Keratinocyte (primary cell): Measurements from ENCODE around the gene TACC2. TPM values are rescaled to one million over a fixed set of nuclear protein-coding genes. Genes with fewer than 3 reads are reported as not detected.

ENCODE experiments used
- DNase-seq: peaks from one replicate; pipeline ENCODE4 v3.0.0-alpha.2; 2011; ENCODE audit warnings: low read depth, missing footprints, low spot score
- FAIRE-seq: peaks from 2 replicates; lab custom pipeline; 2011; peaks lifted over from hg19 to GRCh38; lab: Jason Lieb, UNC
- H2AFZ ChIP-seq: 2 replicates; pipeline ENCODE4 v1.6.0; 2012; ENCODE audit warnings: low read length, control low read depth, inconsistent platforms; ENCODE audit not compliant: control insufficient read depth
- H3K27ac ChIP-seq: 2 replicates; pipeline ENCODE4 v1.5.1; 2011; ENCODE audit warnings: low read length; ENCODE audit not compliant: control insufficient read depth, insufficient read depth
- H3K27me3 ChIP-seq: 3 replicates; pipeline ENCODE4 v1.6.0; 2011; ENCODE audit warnings: low read length; ENCODE audit not compliant: control insufficient read depth, insufficient read depth; ENCODE audit errors: extremely low read depth
- H3K36me3 ChIP-seq, 2 experiments: 2 replicates in 1 of 2; 3 replicates in 1 of 2; pipeline ENCODE4 v1.5.1; 2011; ENCODE audit warnings: low read length in 2 of 2, mild to moderate bottlenecking in 1 of 2; ENCODE audit not compliant: control insufficient read depth in 2 of 2, insufficient read depth in 2 of 2; ENCODE audit errors: extremely low read depth in 1 of 2
- H3K4me1 ChIP-seq: 3 replicates; pipeline ENCODE4 v1.5.1; 2011; ENCODE audit warnings: low read length; ENCODE audit not compliant: control insufficient read depth, insufficient read depth; ENCODE audit errors: extremely low read depth
- H3K4me2 ChIP-seq: 3 replicates; pipeline ENCODE4 v1.6.0; 2011; ENCODE audit warnings: low read depth, low read length; ENCODE audit not compliant: control insufficient read depth, insufficient read depth; ENCODE audit errors: extremely low read depth
- H3K4me3 ChIP-seq, 3 experiments: fragments of 200-600 bp in 1 of 3; sonication (generic) in 1 of 3; 2 replicates in 2 of 3; 3 replicates in 1 of 3; pipeline ENCODE4 v1.5.1; 2011 to 2016; ENCODE audit warnings: low read length in 3 of 3, mild to moderate bottlenecking in 3 of 3, control low read depth in 2 of 3, inconsistent platforms in 1 of 3, low read depth in 1 of 3, mixed read lengths in 1 of 3, mixed run types in 1 of 3, moderate library complexity in 1 of 3; ENCODE audit not compliant: control insufficient read depth in 2 of 3, insufficient read depth in 2 of 3; ENCODE audit errors: extremely low read depth in 1 of 3
- H3K79me2 ChIP-seq: 2 replicates; pipeline ENCODE4 v1.6.0; 2012; ENCODE audit warnings: low read length; ENCODE audit not compliant: control insufficient read depth, insufficient read depth
- H3K9ac ChIP-seq: 3 replicates; pipeline ENCODE4 v1.6.0; 2011; ENCODE audit warnings: low read length; ENCODE audit not compliant: control insufficient read depth, insufficient read depth; ENCODE audit errors: extremely low read depth
- H3K9me1 ChIP-seq: 3 replicates; pipeline ENCODE4 v1.6.0; 2011; ENCODE audit warnings: low read length; ENCODE audit not compliant: control insufficient read depth, insufficient read depth; ENCODE audit errors: extremely low read depth
- H3K9me3 ChIP-seq: 2 replicates; pipeline ENCODE4 v1.5.1; 2012; ENCODE audit warnings: low read depth, low read length; ENCODE audit not compliant: control insufficient read depth
- H4K20me1 ChIP-seq: 3 replicates; pipeline ENCODE4 v1.6.0; 2011; ENCODE audit warnings: low read length; ENCODE audit not compliant: control insufficient read depth, insufficient read depth; ENCODE audit errors: extremely low read depth
- CTCF ChIP-seq, 3 experiments: IDR thresholded peaks in 1 of 3; conservative IDR thresholded peaks in 1 of 3; optimal IDR thresholded peaks in 1 of 3; 2 replicates in 2 of 3; 3 replicates in 1 of 3; pipeline versions ENCODE3 to v1.5.1; 2011; ENCODE audit warnings: low read length in 3 of 3, mild to moderate bottlenecking in 3 of 3, moderate library complexity in 2 of 3, control low read depth in 1 of 3, inconsistent platforms in 1 of 3; ENCODE audit not compliant: insufficient read depth in 2 of 3; ENCODE audit errors: extremely low read depth in 1 of 3
- EZH2 ChIP-seq: IDR thresholded peaks from one replicate; pipeline ENCODE4 v1.6.1; 2012; ENCODE audit warnings: inconsistent platforms, mild to moderate bottlenecking, low read length, moderate library complexity
- dilution Hi-C: fragments of 300-500 bp; cut with MboI; formaldehyde crosslinking; loops from one replicate; pipeline ENCODE4 v1.7.0; 2020; ENCODE audit warnings: low sequenced_read_pairs; ENCODE audit not compliant: extremely low pct_ligation_motif_present
- polyA plus RNA-seq, 5 experiments: library from polyadenylated mRNA; depleted of rRNA in 3 of 5; stranded (reverse) in 3 of 5; stranded (forward) in 1 of 5; unstranded in 1 of 5; fragments of >200 nt; gene quantifications; 1 replicate in 1 of 5; 2 replicates in 3 of 5; 3 replicates in 1 of 5; pipeline versions ENCODE4 v1.2.1 to v1.2.3, GENCODE V29; 2011 to 2012; ENCODE audit warnings: missing spikeins in 2 of 5, low read depth in 1 of 5, low replicate concordance in 1 of 5

Gene TACC2
- polyA plus RNA-seq, 1 donor (not counting 4 experiments of a cell fraction or from before 2014, with no cell fraction given), result 12.8 TPM

- Histone ChIP-seq H3K4me3 (no peak overlapping the region), H3K9ac (no peak overlapping the region), H3K27me3 (no peaks in the 10 kb centered on the region), H3K4me2 (no peak overlapping the region), H3K9me1 (no peaks in the 10 kb centered on the region), H2AFZ (no peak overlapping the region), H3K9me3 (peaks cover under 1% of the 10 kb centered on the region), H3K79me2 (no peaks in the 10 kb centered on the region), H3K27ac (no peak overlapping the region), H4K20me1 (peaks cover 7% of the 10 kb centered on the region), H3K36me3 (peaks cover 3 to 14% of the 10 kb centered on the region in 2 experiments), H3K4me1 (peaks cover 7% of the 10 kb centered on the region)
- no peak for DNase-seq
- dilution Hi-C loops, result no loop called here
- TF ChIP-seq EZH2, result no peak
- no peak for TF ChIP-seq CTCF (optimal IDR thresholded peaks at IDR 0.05 in 1 of 3, IDR thresholded peaks at IDR 0.05 in 1 of 3, conservative IDR thresholded peaks at IDR 0.05 in 1 of 3; ENCODE audit: extremely low read depth in 1 of 3, insufficient read depth in 2 of 3, low read length in 3 of 3)
- no peak for FAIRE-seq
Measured at GRCh38 chr10:122149561-122150505, 160.9 kb downstream of the TACC2 start.

- Histone ChIP-seq H3K27me3 (no peaks in the 10 kb centered on the region), H3K27ac (no peak overlapping the region), H3K79me2 (no peaks in the 10 kb centered on the region), H3K36me3 (peaks cover 0 to 9% of the 10 kb centered on the region in 2 experiments), H3K9me1 (no peaks in the 10 kb centered on the region), H3K4me3 (no peak overlapping the region), H3K4me2 (no peak overlapping the region), H4K20me1 (peaks cover 7% of the 10 kb centered on the region), H2AFZ (no peak overlapping the region), H3K9me3 (no peaks in the 10 kb centered on the region), H3K9ac (no peak overlapping the region), H3K4me1 (peaks cover 13% of the 10 kb centered on the region)
- dilution Hi-C loops, result no loop called here
- FAIRE-seq (no peak), DNase-seq (no peak)
- TF ChIP-seq EZH2, result no peak
- no peak for TF ChIP-seq CTCF (optimal IDR thresholded peaks at IDR 0.05 in 1 of 3, IDR thresholded peaks at IDR 0.05 in 1 of 3, conservative IDR thresholded peaks at IDR 0.05 in 1 of 3; ENCODE audit: extremely low read depth in 1 of 3, insufficient read depth in 2 of 3, low read length in 3 of 3)
Measured at GRCh38 chr10:122151121-122151694, 162.2 kb downstream of the TACC2 start.
